HepG2 (cell line): ENCODE results near the gene PARP15. TPM values are rescaled to one million over a fixed set of nuclear protein-coding genes. Genes with fewer than 3 reads are reported as not detected.

Experiments
- CENPT ChIP-seq: sonication (generic); formaldehyde crosslinking; IDR thresholded peaks from 2 replicates; pipeline ENCODE4 v1.8.0; 2022; ENCODE audit warnings: low read depth, mild to moderate bottlenecking, moderate library complexity, missing genetic modification reagents
- CTCF ChIP-seq: sonication (generic); formaldehyde crosslinking; IDR thresholded peaks from 2 replicates; pipeline ENCODE4 v1.5.0; 2020; ENCODE audit warnings: mild to moderate bottlenecking, missing genetic modification reagents, moderate library complexity
- MIER3 ChIP-seq: IDR thresholded peaks from 2 replicates; pipeline ENCODE4 v1.6.1; 2016; ENCODE audit warnings: missing compliant biosample characterization, borderline replicate concordance
- NFAT5 ChIP-seq: sonication (generic); formaldehyde crosslinking; IDR thresholded peaks from 2 replicates; pipeline ENCODE4 v1.4.0; 2020; ENCODE audit warnings: missing genetic modification reagents
- NR2C2 ChIP-seq: sonication (generic); formaldehyde crosslinking; IDR thresholded peaks from 2 replicates; pipeline ENCODE4 v1.4.0; 2020; ENCODE audit warnings: missing genetic modification reagents, mild to moderate bottlenecking, moderate library complexity, borderline replicate concordance
- RXRA ChIP-seq: sonication (generic); formaldehyde crosslinking; IDR thresholded peaks from 2 replicates; pipeline ENCODE4 v1.5.1; 2020; ENCODE audit warnings: missing genetic modification reagents
- SALL1 ChIP-seq: sonication (generic); formaldehyde crosslinking; IDR thresholded peaks from 2 replicates; pipeline ENCODE4 v1.8.0; 2022; ENCODE audit warnings: mild to moderate bottlenecking, missing genetic modification reagents
- SIX4 ChIP-seq: sonication (generic); formaldehyde crosslinking; IDR thresholded peaks from 2 replicates; pipeline ENCODE4 v1.4.0; 2020; ENCODE audit warnings: missing genetic modification reagents
- ZBTB2 ChIP-seq: sonication (generic); formaldehyde crosslinking; IDR thresholded peaks from 2 replicates; pipeline ENCODE4 v1.8.0; 2022; ENCODE audit warnings: low read depth, missing genetic modification reagents
- ZNF205 ChIP-seq: IDR thresholded peaks from 2 replicates; pipeline ENCODE4 v1.6.1; 2018; ENCODE audit warnings: missing biosample characterization, missing genetic modification reagents
- ZNF260 ChIP-seq: sonication (generic); formaldehyde crosslinking; IDR thresholded peaks from 2 replicates; pipeline ENCODE4 v1.4.0; 2020; ENCODE audit warnings: missing genetic modification reagents, low read depth, mild to moderate bottlenecking, borderline replicate concordance
- ZNF282 ChIP-seq: fragments of 450-650 bp; IDR thresholded peaks from 2 replicates; pipeline ENCODE4 v1.6.1; 2018; ENCODE audit not compliant: partially characterized antibody
- ZNF33B ChIP-seq: sonication (generic); formaldehyde crosslinking; IDR thresholded peaks from 2 replicates; pipeline ENCODE4 v1.5.1; 2020; ENCODE audit warnings: mild to moderate bottlenecking, missing genetic modification reagents
- ZNF674 ChIP-seq: sonication (generic); formaldehyde crosslinking; IDR thresholded peaks from 2 replicates; pipeline ENCODE4 v1.5.0; 2020; ENCODE audit warnings: low read depth, mild to moderate bottlenecking, missing genetic modification reagents
- ZNF687 ChIP-seq: sonication (generic); formaldehyde crosslinking; IDR thresholded peaks from 2 replicates; pipeline ENCODE4 v1.5.1; 2020; ENCODE audit warnings: mild to moderate bottlenecking, missing genetic modification reagents, moderate library complexity
- ZNF691 ChIP-seq: sonication (generic); formaldehyde crosslinking; IDR thresholded peaks from 2 replicates; pipeline ENCODE4 v1.4.0; 2020; ENCODE audit warnings: missing genetic modification reagents, low read depth, mild to moderate bottlenecking, borderline replicate concordance
- ZSCAN25 ChIP-seq: sonication (generic); formaldehyde crosslinking; IDR thresholded peaks from 2 replicates; pipeline ENCODE4 v1.8.0; 2022; ENCODE audit warnings: mild to moderate bottlenecking, missing genetic modification reagents
- polyA plus RNA-seq, 8 experiments: library from polyadenylated mRNA; depleted of rRNA in 3 of 8; stranded (reverse) in 7 of 8; unstranded in 1 of 8; fragments of >200 nt; fragmentation: Illumina TruSeq in 4 of 8; extraction: Trizol in 4 of 8; gene quantifications; 2 replicates each; pipeline versions ENCODE4 v1.2.1 to v1.2.3, GENCODE V29; 2011 to 2016; ENCODE audit warnings: low read depth in 4 of 8, missing spikeins in 1 of 8, mixed read lengths in 1 of 8; ENCODE audit not compliant: insufficient read depth in 1 of 8
- total RNA-seq, 5 experiments: library from RNA; depleted of rRNA; stranded (reverse); fragments of >200 nt; fragmentation: Illumina TruSeq; extraction: Trizol; gene quantifications; 2 replicates each; pipeline ENCODE4 v1.2.3, GENCODE V29; 2016; ENCODE audit warnings: low read depth in 1 of 5

Gene PARP15
- total and polyA plus RNA-seq, 2 of the 13 experiments (the other 11 are each of a cell fraction or from before 2014, with no cell fraction given), result 0.02 TPM; not detected in 1

GRCh38 chr3:122560680-122561079 is 16.8 kb upstream of the PARP15 start (continued):
- TF ChIP-seq ZNF687 (CRISPR knock-in tag), result no peak
- TF ChIP-seq MIER3, result no peak
- TF ChIP-seq SIX4, result no peak
- 0 out of 2 replicates have a peak, but pooled peaks have one; percentile 19 for TF ChIP-seq ZNF205
- no peak for TF ChIP-seq ZBTB2 (CRISPR knock-in tag)
- no peak for TF ChIP-seq ZNF282
- no peak for TF ChIP-seq ZNF674 (CRISPR knock-in tag)
- no peak for TF ChIP-seq ZNF33B (CRISPR knock-in tag)
- TF ChIP-seq CENPT (CRISPR knock-in tag), result no peak
- no peak for TF ChIP-seq NR2C2 (CRISPR knock-in tag)
- TF ChIP-seq SALL1 (CRISPR knock-in tag), result no peak
- no peak for TF ChIP-seq ZNF260 (CRISPR knock-in tag)
- TF ChIP-seq NFAT5 (CRISPR knock-in tag), result no peak
- TF ChIP-seq ZNF691 (CRISPR knock-in tag), result no peak
- no peak for TF ChIP-seq RXRA (CRISPR knock-in tag)
- no peak for TF ChIP-seq ZSCAN25
- TF ChIP-seq CTCF (CRISPR knock-in tag), result peak; percentile 81
